Germinal center (tissue), 1 donor: ENCODE results near the gene LIN52.

ENCODE experiments used
- DNase-seq: peaks from one replicate; pipeline ENCODE4 v3.0.0; 2012; ENCODE audit warnings: mixed read lengths, low spot score

LIN52 gene

GRCh38 chr14:74194506-74195274 lies 109.9 kb downstream of the LIN52 start:
- no peak for DNase-seq

GRCh38 chr14:74195623-74196022 lies 110.9 kb downstream of the LIN52 start:
- DNase-seq, result no peak

- no peak for DNase-seq
These were observed 113.9 kb downstream of the LIN52 start for GRCh38 chr14:74198441-74199234.

DNA sequence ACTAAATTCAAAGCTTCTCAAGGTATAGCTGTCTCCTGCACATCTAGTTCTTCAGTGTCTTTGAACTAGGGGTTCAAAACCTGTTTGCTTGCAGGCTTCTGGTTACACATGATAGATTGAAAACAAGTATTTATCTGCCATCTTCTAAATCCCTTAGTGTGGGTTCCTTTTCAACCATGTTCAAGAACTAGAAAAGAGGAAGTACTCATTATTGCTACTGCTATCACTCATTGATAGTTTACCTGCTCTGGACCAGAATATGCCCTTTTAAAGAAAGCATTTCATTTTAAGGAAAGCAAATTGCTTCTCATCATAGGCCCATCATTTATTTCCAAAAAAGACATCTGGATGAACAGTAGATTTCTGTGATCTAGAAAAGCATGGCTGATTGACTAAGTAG lies 117.4 kb downstream of the LIN52 start:
- DNase-seq, result no peak

GRCh38 chr14:74203639-74204038 lies 118.9 kb downstream of the LIN52 start:
- no peak for DNase-seq

GRCh38 chr14:74204491-74204890 lies 119.7 kb downstream of the LIN52 start:
- no peak for DNase-seq

- no peak for DNase-seq
These were observed 121.1 kb downstream of the LIN52 start for GRCh38 chr14:74205882-74206281.

DNA sequence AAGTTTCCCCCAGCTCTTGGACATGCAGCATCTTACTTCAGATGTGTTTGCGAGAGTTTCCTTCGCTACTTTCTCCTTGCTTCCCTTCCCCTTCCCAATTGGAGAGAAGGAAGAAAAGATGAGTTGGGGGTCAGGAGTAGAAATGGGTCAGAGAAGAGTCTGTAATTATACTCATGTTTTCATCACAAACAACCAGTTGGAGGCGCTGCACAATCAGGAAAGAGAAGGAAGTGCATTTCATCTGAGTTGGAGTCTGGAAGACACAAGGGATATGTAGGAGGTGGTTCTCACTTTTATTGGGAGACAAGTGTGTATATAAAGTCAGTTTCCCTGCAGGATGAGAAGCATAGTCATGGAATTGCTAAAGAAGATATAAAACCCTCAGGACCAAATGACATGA lies 123.2 kb downstream of the LIN52 start:
- no peak for DNase-seq

- no peak for DNase-seq
These were observed 123.9 kb downstream of the LIN52 start for GRCh38 chr14:74208642-74209041.

GRCh38 chr14:74211945-74212580 lies 127.3 kb downstream of the LIN52 start:
- DNase-seq, result no peak

DNA sequence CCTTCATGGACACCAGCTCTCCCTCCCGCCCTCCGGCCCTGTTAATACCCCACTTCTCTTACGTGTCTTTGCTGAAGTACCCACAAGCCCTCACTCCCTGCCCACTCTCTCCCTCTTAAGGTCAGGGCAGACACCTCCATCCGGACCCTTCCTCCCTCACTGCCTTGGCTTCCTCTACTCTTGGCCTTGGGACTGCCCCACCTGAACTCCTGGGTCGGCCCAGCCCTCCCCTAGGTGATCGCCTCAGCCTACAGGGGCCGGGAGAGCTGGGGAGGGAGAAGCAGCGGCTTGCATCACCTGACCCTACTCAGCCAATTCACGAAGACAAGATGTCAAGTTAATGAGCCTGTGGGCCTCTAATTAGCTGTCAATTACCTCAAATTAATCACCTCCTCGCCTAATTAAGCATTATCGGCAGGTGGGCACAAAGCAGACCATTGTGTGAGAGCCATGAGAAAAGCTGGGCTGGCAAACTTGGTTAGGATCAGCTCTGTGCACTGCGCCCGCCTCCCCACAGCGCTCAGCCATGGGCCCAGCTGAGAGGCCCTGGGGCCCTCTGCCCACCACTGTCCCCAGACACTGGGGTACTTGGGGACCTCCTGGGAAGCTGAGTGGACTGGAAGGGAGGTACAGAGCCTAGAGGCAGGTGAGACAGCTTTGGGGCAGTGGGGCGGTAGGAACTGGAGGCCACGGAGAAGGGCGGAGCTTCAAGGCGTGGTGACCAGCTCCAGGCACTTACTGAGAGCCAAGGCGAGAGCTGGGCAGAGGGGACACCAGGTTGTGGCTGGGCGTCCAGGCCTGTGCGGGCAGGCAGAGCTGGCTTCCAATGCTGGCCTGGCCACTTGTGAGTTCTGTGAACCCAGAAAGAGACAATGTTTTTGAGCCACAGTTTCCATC lies 129.4 kb downstream of the LIN52 start:
- DNase-seq, result no peak

DNA sequence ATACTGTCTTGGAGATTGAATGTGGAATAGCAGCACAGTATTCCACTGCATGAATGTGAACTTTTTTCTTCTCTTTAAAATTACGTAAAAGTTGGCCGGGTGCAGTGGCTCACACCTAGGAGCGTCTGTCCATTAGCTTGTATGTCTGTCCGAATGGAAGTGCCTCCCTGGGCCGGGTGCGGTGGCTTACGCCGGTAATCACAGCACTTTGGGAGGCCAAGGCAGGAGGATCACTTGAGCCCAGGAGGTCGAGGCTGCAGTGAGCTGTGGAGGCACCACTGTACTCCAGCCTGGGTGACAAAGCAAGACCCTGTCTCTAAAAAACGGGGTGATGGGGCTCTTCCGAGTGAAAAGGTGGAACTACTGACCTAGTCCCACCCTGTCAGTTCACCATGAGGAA lies 131.9 kb downstream of the LIN52 start:
- DNase-seq, result no peak

DNA sequence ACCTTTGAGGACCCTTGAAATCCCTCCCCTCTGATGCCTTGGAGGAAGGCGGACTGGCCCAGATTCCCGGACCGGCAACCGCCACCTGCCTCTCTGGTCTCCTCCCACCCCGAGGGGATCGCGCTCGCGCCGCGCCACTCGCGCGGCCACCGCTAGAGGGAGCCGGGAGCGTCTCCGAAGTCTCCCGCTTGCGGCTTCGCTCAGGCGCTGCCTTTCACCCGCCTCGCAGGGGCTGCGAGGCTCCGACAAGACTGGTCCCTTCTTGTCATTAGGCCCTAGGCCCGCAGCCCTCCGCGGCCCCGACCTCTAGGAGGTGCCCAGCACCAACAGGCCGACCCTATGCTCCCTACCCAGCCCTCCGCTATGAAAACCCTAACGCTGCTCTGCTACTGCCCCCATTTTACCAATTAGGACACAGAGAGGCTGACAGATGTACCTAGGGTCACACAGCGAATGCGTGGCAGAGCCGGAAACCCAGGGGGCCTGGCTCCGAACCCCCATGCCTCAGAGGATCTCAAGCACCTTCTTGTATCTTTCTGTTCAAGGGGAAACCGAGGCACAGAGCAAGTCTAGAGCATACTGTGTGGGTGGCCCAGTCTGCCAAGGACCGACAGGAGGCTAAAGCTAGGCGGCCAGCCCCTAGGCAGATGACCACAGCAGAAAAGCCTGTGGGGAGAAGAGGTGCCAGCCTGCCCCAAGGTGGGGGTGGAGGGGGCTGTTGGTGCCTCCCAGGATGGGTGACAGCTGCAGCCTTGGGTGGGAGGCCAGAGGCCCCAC lies 133.1 kb downstream of the LIN52 start:
- peak; percentile 87 for DNase-seq

GRCh38 chr14:74218462-74218861 lies 133.7 kb downstream of the LIN52 start:
- no peak for DNase-seq

- no peak for DNase-seq
These were observed 134.8 kb downstream of the LIN52 start for GRCh38 chr14:74219277-74220205.

DNA sequence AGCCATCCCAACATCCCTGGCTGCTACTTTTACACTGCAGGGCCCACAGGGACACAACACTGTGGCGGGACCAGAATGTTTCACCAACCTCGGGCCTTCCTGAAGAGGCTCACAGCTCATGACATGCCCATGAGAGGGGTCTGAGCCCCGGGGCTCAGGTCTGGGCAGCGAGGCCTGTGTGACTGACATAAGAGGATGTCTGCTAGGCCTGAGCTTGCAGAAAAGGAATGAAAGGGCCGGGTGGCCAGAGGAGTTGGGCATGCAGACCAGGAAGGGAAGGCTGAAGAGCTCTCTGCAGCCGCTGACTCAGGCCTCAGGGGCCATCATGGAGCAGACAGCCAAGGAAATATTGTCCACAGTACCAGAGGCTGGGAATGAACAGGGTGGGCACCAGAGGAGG lies 136.2 kb downstream of the LIN52 start:
- no peak for DNase-seq

GRCh38 chr14:74221741-74222140 lies 137.0 kb downstream of the LIN52 start:
- DNase-seq, result no peak

DNA sequence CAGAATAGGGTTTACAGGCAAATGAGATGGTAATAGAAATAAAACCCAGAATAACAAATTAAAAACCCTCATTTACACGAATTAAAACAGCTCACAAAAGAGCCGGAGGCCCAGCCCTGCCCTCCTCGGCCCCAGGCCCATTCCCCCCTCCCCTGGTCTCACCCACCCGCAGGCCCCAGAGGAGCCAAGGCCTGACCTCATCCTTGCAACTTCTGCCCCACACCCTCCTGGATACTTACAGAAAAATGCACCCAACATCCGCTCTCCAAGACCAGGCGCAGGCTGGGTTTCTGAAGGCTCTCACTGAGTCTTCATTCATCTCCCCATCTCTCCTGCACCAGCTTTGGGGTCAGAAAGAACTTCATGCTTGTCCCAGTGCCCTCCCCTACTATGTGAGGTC lies 138.3 kb downstream of the LIN52 start:
- no peak for DNase-seq

DNA sequence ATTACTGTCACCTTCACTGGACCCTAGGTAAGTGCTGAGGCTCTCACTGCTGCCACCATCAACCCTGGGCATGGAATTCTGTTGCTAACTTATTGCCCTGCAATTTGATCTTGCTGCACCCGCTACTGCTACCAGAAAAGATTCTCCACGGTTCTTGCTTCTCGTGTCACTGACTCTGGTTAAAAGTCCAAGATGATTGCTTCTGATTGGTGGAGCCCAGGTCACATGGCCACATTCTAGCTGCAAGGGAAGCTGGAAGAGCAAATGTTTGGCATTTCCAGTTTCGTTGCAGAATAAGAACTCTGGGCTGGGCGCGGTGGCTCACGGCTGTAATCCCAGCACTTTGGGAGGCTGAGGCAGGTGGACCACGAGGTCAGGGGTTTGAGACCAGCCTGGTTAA lies 147.0 kb downstream of the LIN52 start:
- no peak for DNase-seq

- no peak for DNase-seq
These were observed 150.3 kb downstream of the LIN52 start for GRCh38 chr14:74235017-74235416.
